Fibroblast of skin of left quadriceps (primary cell): ENCODE data around the gene DPF3.

ENCODE experiments used
- DNase-seq, 2 experiments: peaks; one replicate each; pipeline ENCODE4 v3.0.0-alpha.2; 2013; ENCODE audit warnings: low read depth in 2 of 2

DPF3 gene

GRCh38 chr14:72800848-72801370 is 93.0 kb downstream of the DPF3 start:
- no peak for DNase-seq

DNA sequence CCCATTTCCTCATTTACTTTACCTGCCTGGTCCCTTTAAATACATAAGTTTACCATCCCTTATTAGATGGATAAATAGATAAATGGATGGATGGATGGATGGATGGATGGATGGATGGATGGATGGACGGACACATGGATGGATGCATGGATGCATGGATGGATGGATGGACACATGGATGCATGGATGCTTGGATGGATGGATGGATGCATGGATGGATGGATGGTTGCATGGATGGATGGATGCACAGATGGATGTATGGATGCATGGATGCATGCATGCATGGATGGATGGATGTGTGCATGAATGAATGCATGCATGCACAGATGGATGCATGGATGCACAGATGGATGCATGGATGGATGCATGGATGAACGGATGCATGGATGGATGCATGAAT is 93.6 kb downstream of the DPF3 start:
- no peak for DNase-seq

GRCh38 chr14:72796935-72797334 is 97.0 kb downstream of the DPF3 start:
- DNase-seq = no peak

GRCh38 chr14:72793156-72793939 is 100.6 kb downstream of the DPF3 start:
- no peak for DNase-seq

GRCh38 chr14:72792051-72792788 is 101.7 kb downstream of the DPF3 start:
- DNase-seq = no peak

DNA sequence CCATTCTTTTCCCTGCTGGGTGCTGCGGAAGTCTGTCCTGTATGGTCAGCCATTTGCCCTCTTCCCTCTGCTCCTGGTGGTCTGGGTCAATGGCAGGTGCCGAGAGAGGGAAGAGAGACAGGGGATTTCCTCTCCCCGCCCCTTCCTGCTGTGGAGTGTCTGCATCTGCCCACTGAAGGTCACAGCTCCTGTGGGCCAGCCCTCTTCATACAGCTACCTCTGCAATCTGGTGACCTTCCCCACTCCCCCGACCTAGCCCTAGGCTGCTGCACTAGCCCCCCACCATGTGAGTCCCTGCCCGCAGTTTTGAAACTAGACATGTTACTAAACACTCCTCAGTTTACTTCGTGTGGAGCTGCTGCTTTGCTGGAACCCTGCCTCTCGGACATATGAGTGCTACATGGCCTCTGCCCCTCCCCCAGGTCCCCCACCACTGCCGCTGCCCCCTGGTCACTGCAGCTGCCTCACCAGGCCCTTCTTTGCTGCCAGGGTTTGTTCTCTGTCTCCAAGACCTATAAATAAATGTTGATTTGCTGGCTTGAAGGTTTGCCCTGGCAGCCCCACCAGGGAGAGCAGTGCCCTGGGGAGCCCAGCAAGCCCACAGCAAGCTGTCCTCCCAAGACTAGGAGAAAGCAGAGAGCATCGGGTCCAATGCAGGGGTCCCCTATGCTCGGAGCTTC is 102.9 kb downstream of the DPF3 start:
- DNase-seq = no peak

- no peak for DNase-seq
These were observed 104.8 kb downstream of the DPF3 start for GRCh38 chr14:72788972-72789728.

DNA sequence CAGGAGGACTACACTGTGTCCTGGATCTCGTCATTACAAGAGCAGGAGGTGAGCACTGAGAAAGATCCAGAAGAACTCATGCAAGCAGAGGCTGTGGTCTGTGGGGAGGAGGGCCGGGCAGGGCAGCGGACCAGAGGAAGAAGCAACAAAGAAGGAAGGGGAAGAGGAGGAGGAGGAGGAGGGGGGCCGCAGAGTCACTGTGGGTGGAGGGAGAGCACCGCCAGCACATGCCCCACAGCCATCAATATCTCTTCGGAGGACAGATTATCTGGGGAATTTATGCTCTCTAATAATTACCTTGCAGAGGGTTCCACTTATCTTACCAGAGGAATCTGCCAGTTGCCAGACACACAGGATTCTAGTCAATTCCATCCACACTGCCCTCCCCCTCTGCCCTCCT is 105.6 kb downstream of the DPF3 start:
- no peak for DNase-seq

GRCh38 chr14:72787841-72788240 is 106.1 kb downstream of the DPF3 start:
- no peak for DNase-seq

GRCh38 chr14:72786378-72787350 is 107.2 kb downstream of the DPF3 start:
- no peak for DNase-seq

DNA sequence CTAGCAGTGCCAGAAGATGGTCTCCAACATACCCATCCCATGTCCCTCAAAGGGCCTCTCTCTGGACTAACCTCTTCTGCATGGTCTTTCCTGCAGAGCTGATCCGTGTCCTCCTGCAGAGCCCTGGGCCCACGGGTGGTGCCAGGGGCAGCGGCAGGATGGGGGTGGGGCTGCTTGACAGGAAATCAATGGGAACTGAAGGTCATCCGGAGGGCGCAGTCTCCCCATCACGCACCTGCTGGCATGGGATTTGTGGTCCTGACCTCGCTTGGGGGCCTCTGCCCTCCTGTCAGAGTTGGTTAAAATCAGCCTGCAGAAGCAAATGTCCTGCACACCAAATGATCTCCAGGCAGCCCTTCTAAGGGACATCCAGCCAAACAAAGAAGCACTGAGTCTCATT is 110.2 kb downstream of the DPF3 start:
- DNase-seq = no peak

GRCh38 chr14:72782817-72783216 is 111.1 kb downstream of the DPF3 start:
- no peak for DNase-seq

- peak; percentile 62 to 69 for DNase-seq
These were observed 112.1 kb downstream of the DPF3 start for GRCh38 chr14:72781561-72782508.

GRCh38 chr14:72780751-72781150 is 113.2 kb downstream of the DPF3 start:
- peak; percentile 75 to 77 for DNase-seq

DNA sequence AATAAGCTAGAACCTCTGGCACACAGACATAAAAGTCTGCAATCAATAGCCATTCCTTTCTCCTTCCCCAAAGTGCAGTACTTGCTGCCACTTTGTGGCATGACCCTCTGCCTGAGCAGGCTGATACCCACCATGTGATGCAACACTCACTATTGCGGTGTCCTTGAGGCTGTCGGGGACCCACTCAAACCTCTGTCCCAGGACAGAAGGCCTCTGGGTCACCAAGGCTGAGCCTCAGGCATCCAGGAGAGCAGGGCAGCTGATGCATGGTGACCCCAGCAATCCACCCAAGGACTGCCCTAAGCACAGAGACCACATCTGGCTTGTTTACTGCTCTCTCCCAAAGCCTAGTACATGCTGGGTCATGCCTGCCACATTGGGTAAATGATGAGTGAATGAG is 114.2 kb downstream of the DPF3 start:
- DNase-seq = no peak

GRCh38 chr14:72777636-72778035 is 116.3 kb downstream of the DPF3 start:
- no peak for DNase-seq

DNA sequence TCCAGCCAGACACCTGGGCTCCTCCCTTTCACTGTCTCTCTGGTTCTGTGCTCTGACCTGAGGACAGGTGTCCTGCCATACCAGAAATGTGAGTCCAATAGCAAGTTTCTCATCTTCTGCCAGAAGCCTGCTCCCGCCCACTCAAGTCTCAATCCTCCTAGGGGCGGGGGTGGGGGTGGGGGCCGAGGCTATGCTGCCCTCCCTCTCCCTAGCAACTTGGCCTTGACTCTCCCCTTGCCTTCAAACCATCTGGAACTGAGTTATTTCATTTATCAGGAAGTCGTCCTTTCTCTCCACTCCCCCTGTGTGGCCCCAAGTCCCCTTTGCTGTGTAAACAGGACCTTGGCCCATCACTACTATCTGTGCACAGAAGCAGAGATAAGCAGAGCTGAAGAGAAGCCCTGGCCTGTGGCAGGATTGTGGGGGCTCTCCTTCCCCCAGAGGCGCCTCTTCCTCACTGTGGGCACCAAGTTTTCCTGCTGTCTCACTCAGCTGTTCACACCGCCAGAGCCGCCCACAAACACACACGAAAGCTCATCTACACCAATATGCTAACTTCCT is 117.1 kb downstream of the DPF3 start:
- DNase-seq = no peak

- no peak for DNase-seq
These were observed 117.9 kb downstream of the DPF3 start for GRCh38 chr14:72775923-72776554.
